BLaER1 treated with 17β-estradiol and CSF1 and Interleukin-3, amounts not matched to agents 10 nM and 100 nM (cell line): ENCODE results near the gene ENOX1.

Source experiments
- H3K27ac ChIP-seq, 11 experiments: shearing (Covaris generic); formaldehyde crosslinking; 2 replicates each; pipeline ENCODE4 v1.8.1; 2022
- H3K27me3 ChIP-seq, 11 experiments: shearing (Covaris generic); formaldehyde crosslinking; 2 replicates each; pipeline ENCODE4 v1.8.1; 2022
- H3K36me3 ChIP-seq, 11 experiments: shearing (Covaris generic); formaldehyde crosslinking; 2 replicates each; pipeline ENCODE4 v1.8.1; 2022
- H3K4me1 ChIP-seq, 10 experiments: shearing (Covaris generic); formaldehyde crosslinking; 2 replicates each; pipeline ENCODE4 v1.8.1; 2022
- H3K4me2 ChIP-seq, 11 experiments: shearing (Covaris generic); formaldehyde crosslinking; 2 replicates each; pipeline ENCODE4 v1.8.1; 2022
- H3K4me3 ChIP-seq, 10 experiments: shearing (Covaris generic); formaldehyde crosslinking; 2 replicates each; pipeline ENCODE4 v1.8.1; 2022
- H3K9ac ChIP-seq, 11 experiments: shearing (Covaris generic); formaldehyde crosslinking; 2 replicates each; pipeline ENCODE4 v1.8.1; 2022
- H3K9me3 ChIP-seq, 11 experiments: shearing (Covaris generic); formaldehyde crosslinking; replicated peaks in 1 of 11; 2 replicates each; pipeline ENCODE4 v1.8.1; 2022
- H4K20me1 ChIP-seq, 11 experiments: shearing (Covaris generic); formaldehyde crosslinking; 2 replicates each; pipeline ENCODE4 v1.8.1; 2022
- Cebpa-rat ChIP-seq, 11 experiments: shearing (Covaris generic); IDR thresholded peaks; 2 replicates each; pipeline ENCODE4 v1.8.1; 2022

The ENOX1 gene

DNA sequence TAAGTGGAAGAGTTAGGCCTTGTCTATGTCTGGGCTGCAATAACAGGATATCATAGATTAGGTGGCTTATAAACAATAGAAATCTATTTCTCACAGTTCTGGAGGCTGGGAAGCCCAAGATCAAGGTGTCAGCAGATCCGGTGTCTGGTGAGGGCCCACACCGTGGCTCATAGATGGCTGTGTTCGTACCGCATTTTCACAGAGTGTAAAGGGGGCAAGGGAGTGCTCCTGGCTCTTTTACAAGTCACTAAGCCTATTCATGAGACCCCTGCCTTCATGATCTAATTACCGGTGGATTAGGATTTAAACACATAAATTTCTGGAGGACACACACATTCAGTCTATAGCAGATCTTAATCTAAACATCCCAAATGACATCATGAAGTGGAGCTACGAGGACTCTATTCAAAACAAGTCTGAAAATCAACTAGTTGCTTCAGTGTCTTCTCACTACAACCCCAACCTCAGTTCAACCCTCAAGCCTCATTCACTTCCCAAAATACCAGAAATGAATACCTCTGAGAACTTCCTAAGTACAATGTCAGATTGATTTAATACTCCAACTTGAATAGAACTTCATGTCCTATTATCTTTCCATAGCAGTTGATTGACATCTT lies 23.5 kb downstream of the ENOX1 start:
- TF ChIP-seq Cebpa-rat (IDR thresholded peaks at IDR 0.05), result no peak
- Histone ChIP-seq H3K4me2 (no peak overlapping the region), H3K9ac (no peak overlapping the region), H3K4me1 (no peaks in the 10 kb centered on the region), H4K20me1 (no peaks in the 10 kb centered on the region), H3K27me3 (no peaks in the 10 kb centered on the region), H3K9me3 (no peaks in the 10 kb centered on the region), H3K4me3 (no peak overlapping the region), H3K27ac (no peak overlapping the region), H3K36me3 (no peaks in the 10 kb centered on the region)

DNA sequence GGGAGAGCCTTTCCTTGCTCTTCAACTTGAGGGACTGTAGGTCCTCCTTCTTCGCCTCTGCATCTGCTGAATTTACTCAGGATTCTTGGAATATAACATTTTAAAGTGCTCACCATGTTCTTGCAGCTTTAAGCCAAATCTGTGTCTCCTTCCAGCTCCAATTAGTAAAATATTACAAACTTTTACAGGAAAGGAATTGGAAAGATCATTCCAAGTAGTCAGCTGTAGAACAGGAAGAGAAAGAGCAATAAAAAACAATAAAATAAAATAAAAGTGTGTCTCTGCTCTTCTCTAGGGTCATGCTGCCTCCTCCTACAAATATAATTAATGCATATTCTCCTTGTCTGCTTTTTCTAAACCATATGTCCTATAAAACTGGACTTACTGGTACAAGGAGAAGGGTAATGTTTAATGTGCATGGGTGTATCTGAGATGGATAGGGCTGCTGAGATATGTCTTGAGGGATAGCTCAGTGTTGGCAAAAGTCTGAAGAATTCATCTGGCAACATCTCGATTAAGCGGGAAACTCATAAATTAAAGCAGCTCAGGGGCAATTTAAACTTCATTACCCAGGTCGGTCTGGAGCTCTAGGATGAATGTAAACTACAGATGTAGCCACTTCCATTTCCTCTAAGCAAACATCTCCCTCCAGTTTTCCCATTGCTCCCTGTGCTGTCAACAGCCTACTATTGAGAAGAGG lies 25.0 kb downstream of the ENOX1 start:
- no peak overlapping the region for H3K4me2 ChIP-seq
- H3K4me3 ChIP-seq, result no peak overlapping the region
- no peaks in the 10 kb centered on the region for H3K36me3 ChIP-seq
- H3K27ac ChIP-seq, result no peak overlapping the region
- H3K9ac ChIP-seq, result no peak overlapping the region
- H4K20me1 ChIP-seq, result no peaks in the 10 kb centered on the region
- H3K27me3 ChIP-seq, result no peaks in the 10 kb centered on the region
- H3K4me1 ChIP-seq, result no peaks in the 10 kb centered on the region
- no peak for TF ChIP-seq Cebpa-rat (IDR thresholded peaks at IDR 0.05)
- H3K9me3 ChIP-seq, result no peaks in the 10 kb centered on the region

DNA sequence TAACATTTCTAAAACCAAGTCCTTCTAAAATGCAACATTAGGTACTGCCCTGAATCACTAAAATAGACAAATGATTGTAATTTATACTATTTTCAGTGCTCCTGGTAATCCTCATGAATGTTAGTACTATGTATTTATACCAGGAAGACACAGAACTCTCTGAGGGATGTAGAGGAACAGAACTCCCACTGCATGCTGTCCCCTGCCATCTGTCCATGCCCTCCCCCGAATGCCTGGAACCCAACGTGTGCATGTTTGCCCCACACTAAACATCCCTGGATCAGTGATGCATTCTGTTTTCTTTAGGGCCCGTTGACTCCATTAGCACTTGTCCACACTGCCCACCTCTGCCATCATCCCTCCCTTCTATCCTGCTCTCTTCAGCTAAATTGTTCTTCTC lies 26.5 kb downstream of the ENOX1 start:
- H3K36me3 ChIP-seq, result no peaks in the 10 kb centered on the region
- no peak for TF ChIP-seq Cebpa-rat (IDR thresholded peaks at IDR 0.05)
- no peaks in the 10 kb centered on the region for H3K27me3 ChIP-seq
- H3K9ac ChIP-seq, result no peak overlapping the region
- no peak overlapping the region for H3K4me3 ChIP-seq
- H3K27ac ChIP-seq, result no peak overlapping the region
- H3K9me3 ChIP-seq, result no peaks in the 10 kb centered on the region
- no peaks in the 10 kb centered on the region for H3K4me1 ChIP-seq
- H3K4me2 ChIP-seq, result no peak overlapping the region
- no peaks in the 10 kb centered on the region for H4K20me1 ChIP-seq

DNA sequence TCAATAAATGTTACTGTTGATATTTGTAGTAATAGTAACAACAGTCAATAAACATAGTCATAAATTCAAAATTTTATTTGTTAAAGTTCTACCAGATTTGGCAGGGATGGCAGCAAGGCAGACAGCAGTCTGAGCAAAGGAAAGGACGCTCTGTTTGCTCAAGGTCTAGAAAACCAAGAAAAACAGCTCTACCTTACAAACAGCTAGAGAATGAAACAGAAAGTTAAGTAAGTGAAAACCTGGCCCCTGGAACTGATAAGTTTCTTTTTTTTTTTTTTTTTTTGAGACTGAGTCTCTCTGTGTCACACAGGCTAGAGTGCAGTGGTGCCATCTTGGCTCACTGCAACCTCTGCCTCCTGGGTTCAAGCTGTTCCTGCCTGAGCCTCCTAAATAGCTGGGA lies 27.9 kb downstream of the ENOX1 start:
- TF ChIP-seq Cebpa-rat (IDR thresholded peaks at IDR 0.05), result no peak
- Histone ChIP-seq H3K4me1 (0 out of 20 replicates have a peak, but pooled peaks cover 0 to 8% (median 0%) of the 10 kb centered on the region in 10 experiments), H3K36me3 (no peaks in the 10 kb centered on the region), H3K27ac (no peak overlapping the region), H3K4me2 (no peak overlapping the region), H3K4me3 (no peak overlapping the region), H3K9ac (no peak overlapping the region), H3K27me3 (no peaks in the 10 kb centered on the region), H4K20me1 (no peaks in the 10 kb centered on the region), H3K9me3 (no peaks in the 10 kb centered on the region)

DNA sequence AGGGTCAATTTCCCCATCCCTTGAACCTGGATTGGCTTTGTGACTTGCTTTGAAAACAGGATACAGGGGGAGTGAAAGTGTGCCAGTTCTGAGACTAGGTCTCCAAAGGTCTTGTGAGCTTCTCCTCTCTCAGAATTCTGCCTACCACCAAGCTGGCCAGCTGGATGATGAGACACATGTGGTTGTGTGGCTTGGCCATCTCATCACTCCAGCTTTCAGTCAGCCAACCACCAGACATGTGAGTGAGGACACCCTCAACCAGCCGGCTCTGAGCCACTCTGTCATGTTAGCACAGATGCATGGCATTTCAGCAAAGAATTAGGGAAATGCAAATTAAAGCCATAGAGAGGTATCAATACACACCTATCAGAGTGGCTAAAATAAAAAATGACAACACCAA lies 29.5 kb downstream of the ENOX1 start:
- H3K9me3 ChIP-seq, result no peaks in the 10 kb centered on the region
- no peak overlapping the region for H3K27ac ChIP-seq
- H4K20me1 ChIP-seq, result no peaks in the 10 kb centered on the region
- H3K4me1 ChIP-seq, result 0 out of 20 replicates have a peak, but pooled peaks cover 0 to 8% (median 0%) of the 10 kb centered on the region in 10 experiments
- H3K27me3 ChIP-seq, result no peaks in the 10 kb centered on the region
- H3K9ac ChIP-seq, result no peak overlapping the region
- no peak overlapping the region for H3K4me2 ChIP-seq
- H3K36me3 ChIP-seq, result no peaks in the 10 kb centered on the region
- TF ChIP-seq Cebpa-rat (IDR thresholded peaks at IDR 0.05), result no peak
- H3K4me3 ChIP-seq, result no peak overlapping the region

DNA sequence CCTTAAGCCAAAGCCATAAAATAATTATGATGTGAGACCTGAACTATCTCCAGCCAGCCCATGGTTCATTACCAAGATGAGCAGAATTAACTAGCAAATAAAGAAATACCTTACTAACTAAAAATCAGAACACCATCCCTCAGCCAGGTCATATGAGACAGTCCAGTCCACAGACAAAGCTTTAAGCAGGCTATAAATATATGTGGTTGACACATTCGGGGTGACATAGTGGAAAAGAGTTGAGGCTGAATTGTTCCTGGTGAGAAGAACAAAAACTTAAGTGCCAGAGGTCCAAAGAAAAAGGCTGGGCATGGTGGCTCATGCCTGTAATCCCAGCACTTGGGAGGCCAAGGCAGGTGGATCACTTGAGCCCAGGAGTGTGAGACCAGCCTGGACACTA lies 30.9 kb downstream of the ENOX1 start:
- peaks cover 0 to 11% (median 4%) of the 10 kb centered on the region in 10 experiments; a peak in 5 of 20 replicates for H3K4me1 ChIP-seq
- no peak overlapping the region for H3K4me3 ChIP-seq
- no peaks in the 10 kb centered on the region for H3K9me3 ChIP-seq
- no peak overlapping the region for H3K27ac ChIP-seq
- H3K9ac ChIP-seq, result no peak overlapping the region
- H4K20me1 ChIP-seq, result no peaks in the 10 kb centered on the region
- no peak overlapping the region for H3K4me2 ChIP-seq
- no peaks in the 10 kb centered on the region for H3K27me3 ChIP-seq
- TF ChIP-seq Cebpa-rat (IDR thresholded peaks at IDR 0.05), result no peak
- H3K36me3 ChIP-seq, result no peaks in the 10 kb centered on the region

DNA sequence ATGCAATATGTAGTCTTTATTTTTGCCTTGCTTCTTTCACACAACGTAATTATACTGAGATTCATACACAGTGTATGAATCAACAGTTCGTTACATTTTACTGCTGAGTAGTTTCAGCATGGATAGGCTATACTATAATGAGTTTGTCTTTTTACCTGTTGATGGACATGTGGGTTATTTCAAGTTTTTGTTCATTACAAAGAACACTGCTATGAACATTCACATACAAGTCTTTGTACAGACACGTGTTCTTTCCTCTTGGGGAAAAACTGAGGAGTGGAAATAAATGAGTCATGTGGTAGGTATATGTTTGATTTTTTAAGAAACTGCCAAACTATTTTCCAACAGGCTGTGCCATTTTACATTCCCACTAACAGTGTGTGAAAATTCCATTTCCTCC lies 35.1 kb downstream of the ENOX1 start:
- no peak for TF ChIP-seq Cebpa-rat (IDR thresholded peaks at IDR 0.05)
- no peaks in the 10 kb centered on the region for H3K27me3 ChIP-seq
- no peak overlapping the region for H3K9ac ChIP-seq
- H4K20me1 ChIP-seq, result no peaks in the 10 kb centered on the region
- no peaks in the 10 kb centered on the region for H3K9me3 ChIP-seq
- no peak overlapping the region for H3K27ac ChIP-seq
- no peak overlapping the region for H3K4me3 ChIP-seq
- H3K36me3 ChIP-seq, result no peaks in the 10 kb centered on the region
- peak overlapping the region in 5 of 11 experiments; percentile 0 to 48 (median 13); a peak in 4 of 22 replicates for H3K4me2 ChIP-seq
- peaks cover 0 to 14% (median 4%) of the 10 kb centered on the region in 10 experiments; a peak in 7 of 20 replicates for H3K4me1 ChIP-seq

DNA sequence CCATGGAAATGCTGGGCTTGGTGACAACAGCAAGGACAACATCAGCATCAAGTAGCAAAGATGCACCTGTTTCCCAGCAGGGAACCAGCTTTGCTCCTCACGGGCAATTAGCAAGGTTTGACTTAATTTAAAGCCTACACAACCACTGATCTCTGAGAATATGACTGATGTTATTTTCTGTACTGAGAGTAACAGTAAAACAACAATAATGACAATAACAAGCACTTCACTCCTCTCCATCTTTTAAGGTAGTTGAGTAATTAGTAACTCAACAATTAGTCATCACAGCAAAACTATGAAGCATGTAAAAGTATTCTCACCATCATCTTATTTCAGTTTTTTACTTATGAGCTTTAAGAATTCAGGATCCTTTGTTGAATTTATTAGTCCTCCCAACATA lies 37.3 kb downstream of the ENOX1 start:
- Histone ChIP-seq H4K20me1 (no peaks in the 10 kb centered on the region), H3K27ac (no peak overlapping the region), H3K27me3 (no peaks in the 10 kb centered on the region), H3K9me3 (peaks cover 0 to 6% (median 0%) of the 10 kb centered on the region in 11 experiments; a peak in 4 of 22 replicates), H3K4me2 (no peak overlapping the region), H3K4me3 (no peak overlapping the region), H3K9ac (no peak overlapping the region), H3K4me1 (peaks cover 0 to 14% (median 4%) of the 10 kb centered on the region in 10 experiments; a peak in 7 of 20 replicates), H3K36me3 (no peaks in the 10 kb centered on the region)
- TF ChIP-seq Cebpa-rat (IDR thresholded peaks at IDR 0.05), result no peak

DNA sequence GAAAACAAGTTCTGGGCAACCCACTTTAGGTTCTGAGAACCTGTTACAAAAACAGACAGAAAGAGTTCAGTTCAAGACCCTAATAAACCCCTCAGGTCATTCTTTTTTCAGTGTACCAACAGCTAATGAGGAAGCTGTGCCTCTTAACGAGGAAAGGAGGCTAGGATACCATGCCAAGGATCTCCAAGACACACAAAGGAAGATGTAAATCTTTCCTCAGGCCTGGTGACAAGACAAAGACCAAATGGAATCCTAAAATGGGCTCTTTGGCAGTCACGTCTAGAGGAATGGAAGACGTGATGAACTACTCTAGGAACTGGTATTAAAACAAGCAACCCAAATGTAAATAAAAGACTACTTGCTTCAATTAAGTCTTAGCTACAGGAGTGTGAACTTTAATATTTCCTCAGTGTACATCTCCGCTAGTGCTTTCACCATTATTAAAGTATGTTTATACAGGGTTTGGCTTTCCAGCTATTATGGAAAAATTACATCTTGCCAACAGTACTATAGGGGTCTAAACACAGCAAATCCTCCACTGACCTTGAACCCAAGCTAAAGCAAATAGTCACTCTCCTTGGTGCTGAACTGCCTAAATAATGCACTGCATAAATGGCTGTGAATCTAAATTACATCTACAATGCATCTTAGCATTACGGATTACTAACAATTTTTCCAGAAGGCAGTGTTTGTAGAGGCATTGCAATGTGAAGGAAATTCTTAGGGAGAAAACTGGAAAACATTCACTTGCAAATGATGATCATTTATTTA lies 42.3 kb downstream of the ENOX1 start:
- no peaks in the 10 kb centered on the region for H3K4me1 ChIP-seq
- H3K27ac ChIP-seq, result no peak overlapping the region
- TF ChIP-seq Cebpa-rat (IDR thresholded peaks at IDR 0.05), result no peak
- H3K9me3 ChIP-seq, result peaks cover 0 to 6% (median 0%) of the 10 kb centered on the region in 11 experiments; a peak in 4 of 22 replicates
- H3K9ac ChIP-seq, result no peak overlapping the region
- H3K27me3 ChIP-seq, result no peaks in the 10 kb centered on the region
- H3K4me3 ChIP-seq, result no peak overlapping the region
- no peaks in the 10 kb centered on the region for H4K20me1 ChIP-seq
- no peak overlapping the region for H3K4me2 ChIP-seq
- H3K36me3 ChIP-seq, result no peaks in the 10 kb centered on the region
